Measurements from ENCODE around the gene C1S.

C1S gene

DNA sequence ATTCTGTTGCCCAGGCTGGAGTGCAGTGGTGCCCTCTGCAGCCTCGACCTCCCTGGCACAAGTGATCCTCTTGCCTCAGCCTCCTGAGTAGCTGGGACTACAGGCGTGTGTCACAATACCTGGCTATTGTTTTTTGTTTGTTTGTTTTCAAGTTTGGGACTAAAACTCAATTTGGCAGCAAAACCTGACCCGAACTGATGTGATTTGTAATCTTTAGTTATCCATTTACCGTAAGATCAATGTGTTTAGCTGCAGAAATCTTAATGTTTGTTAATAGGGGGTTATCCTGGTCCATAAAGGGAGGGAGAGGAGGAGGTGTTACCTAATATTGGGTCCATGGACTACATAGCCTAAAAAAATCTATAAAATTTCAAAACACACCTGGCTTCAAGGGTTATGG is 738 bp upstream of the C1S start:
- no peak for DNase-seq (ENCODE audit: low read depth)
- TF ChIP-seq, protein P1, sequence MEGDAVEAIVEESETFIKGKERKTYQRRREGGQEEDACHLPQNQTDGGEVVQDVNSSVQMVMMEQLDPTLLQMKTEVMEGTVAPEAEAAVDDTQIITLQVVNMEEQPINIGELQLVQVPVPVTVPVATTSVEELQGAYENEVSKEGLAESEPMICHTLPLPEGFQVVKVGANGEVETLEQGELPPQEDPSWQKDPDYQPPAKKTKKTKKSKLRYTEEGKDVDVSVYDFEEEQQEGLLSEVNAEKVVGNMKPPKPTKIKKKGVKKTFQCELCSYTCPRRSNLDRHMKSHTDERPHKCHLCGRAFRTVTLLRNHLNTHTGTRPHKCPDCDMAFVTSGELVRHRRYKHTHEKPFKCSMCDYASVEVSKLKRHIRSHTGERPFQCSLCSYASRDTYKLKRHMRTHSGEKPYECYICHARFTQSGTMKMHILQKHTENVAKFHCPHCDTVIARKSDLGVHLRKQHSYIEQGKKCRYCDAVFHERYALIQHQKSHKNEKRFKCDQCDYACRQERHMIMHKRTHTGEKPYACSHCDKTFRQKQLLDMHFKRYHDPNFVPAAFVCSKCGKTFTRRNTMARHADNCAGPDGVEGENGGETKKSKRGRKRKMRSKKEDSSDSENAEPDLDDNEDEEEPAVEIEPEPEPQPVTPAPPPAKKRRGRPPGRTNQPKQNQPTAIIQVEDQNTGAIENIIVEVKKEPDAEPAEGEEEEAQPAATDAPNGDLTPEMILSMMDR (IDR thresholded peaks at IDR 0.05; ENCODE audit: insufficient read depth, low read depth, low read length, missing control alignments), result no peak
- no peak overlapping the region for H3K4me3 ChIP-seq (ENCODE audit: low read length)

DNA sequence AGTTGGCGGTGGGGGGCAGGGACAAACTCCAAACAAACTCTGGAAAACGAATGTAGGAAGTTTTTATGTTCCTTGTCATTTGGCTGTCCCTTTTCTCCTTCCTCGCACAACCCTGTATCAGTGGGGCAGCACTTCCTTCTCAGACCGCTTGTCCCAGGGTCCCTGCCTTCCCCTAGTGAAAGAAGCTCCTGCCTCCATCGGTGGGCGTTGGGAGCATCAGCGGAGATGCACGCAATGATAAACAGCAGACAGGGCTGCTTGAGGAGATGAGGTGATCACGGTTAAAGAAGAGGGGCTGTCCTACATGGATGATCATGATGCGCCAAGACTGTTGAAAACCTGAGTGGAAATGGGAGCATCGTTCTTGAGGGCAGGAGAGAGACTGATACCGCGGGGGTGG is 620 bp downstream of the C1S start:
- DNase-seq (ENCODE audit: low read depth), result no peak
- TF ChIP-seq, protein P1 (IDR thresholded peaks at IDR 0.05; ENCODE audit: insufficient read depth, low read depth, low read length, missing control alignments), result no peak
- no peak overlapping the region for H3K4me3 ChIP-seq (ENCODE audit: low read length)

DNA sequence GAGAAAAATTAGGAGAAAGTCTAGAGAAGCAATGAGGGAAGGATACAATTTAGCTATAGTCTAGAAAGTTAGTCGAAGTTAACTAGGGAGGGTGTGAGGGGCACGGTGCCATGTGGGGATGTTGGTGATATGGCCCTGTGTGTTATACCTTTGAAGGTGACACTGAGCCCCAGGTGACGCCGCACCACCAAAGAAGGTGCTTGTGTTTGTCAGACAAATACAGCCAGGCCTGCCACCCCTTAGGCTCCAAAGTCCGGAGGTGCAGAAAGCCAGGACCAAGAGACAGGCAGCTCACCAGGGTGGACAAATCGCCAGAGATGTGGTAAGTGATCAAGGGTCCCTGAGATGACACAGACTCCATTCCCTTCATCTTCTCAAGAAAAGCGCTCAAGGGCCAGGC is 1.1 kb downstream of the C1S start:
- H3K4me3 ChIP-seq (ENCODE audit: low read length), result no peak overlapping the region
- TF ChIP-seq, protein P1 (IDR thresholded peaks at IDR 0.05; ENCODE audit: insufficient read depth, low read depth, low read length, missing control alignments), result no peak

DNA sequence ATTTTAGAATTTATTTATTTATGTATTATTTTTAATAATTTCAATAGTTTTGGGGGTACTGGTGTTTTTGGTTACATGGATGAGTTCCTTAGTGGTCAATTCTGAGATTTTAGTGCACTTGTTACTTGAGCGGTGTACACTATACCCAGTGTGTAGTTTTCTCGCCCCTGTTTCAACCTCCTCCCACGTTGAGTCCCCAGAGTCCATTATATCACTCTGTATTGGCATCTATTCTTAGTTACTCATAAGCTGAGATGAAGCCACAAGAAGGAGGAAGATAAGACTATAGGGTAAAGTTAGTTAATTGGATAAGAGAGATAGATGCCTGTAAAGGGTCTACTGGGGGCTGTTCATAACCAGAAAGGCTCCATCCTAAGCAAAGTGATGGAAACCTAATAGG is 4.0 kb downstream of the C1S start:
- no peak overlapping the region for H3K4me3 ChIP-seq (ENCODE audit: low read length)
- no peak for DNase-seq (ENCODE audit: low read depth)
- TF ChIP-seq, protein P1 (IDR thresholded peaks at IDR 0.05; ENCODE audit: insufficient read depth, low read depth, low read length, missing control alignments), result no peak

More for the DNA sequence above, 1.1 kb downstream of the C1S start:
- no peak for DNase-seq (ENCODE audit: low read depth)

DNA sequence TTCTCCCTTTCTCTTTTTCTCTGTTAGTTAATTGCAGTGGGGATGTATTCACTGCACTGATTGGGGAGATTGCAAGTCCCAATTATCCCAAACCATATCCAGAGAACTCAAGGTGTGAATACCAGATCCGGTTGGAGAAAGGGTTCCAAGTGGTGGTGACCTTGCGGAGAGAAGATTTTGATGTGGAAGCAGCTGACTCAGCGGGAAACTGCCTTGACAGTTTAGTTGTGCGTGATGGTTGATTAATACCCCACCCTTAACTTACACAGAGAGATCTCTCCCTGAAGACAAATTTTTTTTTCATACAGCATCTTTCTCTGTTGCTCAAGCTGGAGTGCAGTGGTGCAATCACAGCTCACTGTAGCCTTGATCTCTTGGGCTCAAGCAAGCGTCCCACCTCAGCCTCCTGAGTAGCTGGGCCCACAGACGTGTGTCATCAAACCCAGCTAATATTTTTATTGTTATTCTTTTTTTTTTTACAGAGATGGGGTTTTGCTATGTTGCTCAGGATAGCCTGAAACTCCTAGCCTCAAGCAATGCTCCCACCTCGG is 4.6 kb downstream of the C1S start:
- no peak for DNase-seq (ENCODE audit: low read depth)
- H3K4me3 ChIP-seq (ENCODE audit: low read length), result no peak overlapping the region
- TF ChIP-seq, protein P1 (IDR thresholded peaks at IDR 0.05; ENCODE audit: insufficient read depth, low read depth, low read length, missing control alignments), result no peak

DNA sequence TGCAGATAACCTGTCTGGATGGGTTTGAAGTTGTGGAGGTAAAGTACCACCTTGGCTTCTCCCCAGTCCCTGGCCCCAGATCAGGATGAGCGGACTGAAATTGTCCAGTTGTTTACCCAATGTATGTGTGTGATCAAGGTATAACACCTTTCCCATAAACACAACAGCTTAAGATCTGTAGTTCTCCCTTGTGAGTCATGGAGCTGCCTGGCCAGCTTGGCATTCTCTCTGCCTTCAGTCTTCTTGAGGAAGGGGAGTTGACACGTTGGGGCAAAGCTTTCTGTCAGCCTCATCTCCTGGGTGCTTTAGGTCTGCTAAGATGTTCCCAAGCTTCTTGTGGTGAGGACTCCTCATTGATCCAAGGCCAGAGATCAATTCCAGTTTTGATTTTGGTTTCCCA is 6.1 kb downstream of the C1S start:
- H3K4me3 ChIP-seq (ENCODE audit: low read length), result no peak overlapping the region
- TF ChIP-seq, protein P1 (IDR thresholded peaks at IDR 0.05; ENCODE audit: insufficient read depth, low read depth, low read length, missing control alignments), result no peak
- DNase-seq (ENCODE audit: low read depth), result peak; percentile 76

DNA sequence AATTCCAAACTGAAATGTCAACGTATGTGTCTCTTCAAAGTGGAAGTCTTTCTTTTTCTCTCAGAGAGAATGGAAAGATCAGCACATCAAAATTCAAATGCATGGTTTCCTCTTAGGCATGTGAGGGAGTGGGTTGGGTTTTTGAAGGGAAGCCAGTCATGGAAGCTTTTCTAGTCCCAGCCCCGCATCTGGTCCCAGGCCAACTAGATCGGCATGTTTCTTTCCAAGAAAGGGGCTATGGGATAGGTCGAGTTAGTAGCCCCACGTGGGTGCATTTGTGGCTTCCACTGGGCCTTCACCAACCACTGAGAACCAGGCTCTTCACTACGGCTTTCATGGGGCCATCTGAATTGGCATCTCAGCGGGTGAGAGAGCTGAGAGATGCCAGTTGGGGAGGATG is 6.6 kb downstream of the C1S start:
- no peak for DNase-seq (ENCODE audit: low read depth)
- TF ChIP-seq, protein P1 (IDR thresholded peaks at IDR 0.05; ENCODE audit: insufficient read depth, low read depth, low read length, missing control alignments), result no peak
- no peak overlapping the region for H3K4me3 ChIP-seq (ENCODE audit: low read length)

Data from epithelial cell of esophagus (primary cell).